Mesothelial cell of epicardium (in vitro differentiated cells): ENCODE measurements around the gene SETD5. TPM values are rescaled to one million over a fixed set of nuclear protein-coding genes. Genes with fewer than 3 reads are reported as not detected.

Experiments
- DNase-seq, 2 experiments: peaks; one replicate each; pipeline ENCODE4 v3.0.0; 2021; ENCODE audit warnings: low spot score in 2 of 2; ENCODE audit not compliant: unreplicated experiment in 2 of 2
- H3K27ac Mint-ChIP-seq: 2 replicates; pipeline ENCODE4 v1.8.0; 2021; ENCODE audit warnings: mixed read lengths
- H3K27me3 Mint-ChIP-seq: 2 replicates; pipeline ENCODE4 v1.8.0; 2021; ENCODE audit warnings: low read depth, mixed read lengths
- H3K36me3 Mint-ChIP-seq: 2 replicates; pipeline ENCODE4 v1.8.0; 2021; ENCODE audit warnings: mixed read lengths
- H3K4me1 Mint-ChIP-seq: 2 replicates; pipeline ENCODE4 v1.8.0; 2021; ENCODE audit warnings: mixed read lengths
- H3K4me3 Mint-ChIP-seq: 2 replicates; pipeline ENCODE4 v1.8.0; 2021; ENCODE audit warnings: mild to moderate bottlenecking, moderate library complexity, mixed read lengths
- H3K9me3 Mint-ChIP-seq: 2 replicates; pipeline ENCODE4 v1.8.0; 2021; ENCODE audit warnings: mixed read lengths
- total RNA-seq: library from RNA; stranded (reverse); gene quantifications from 3 replicates; pipeline ENCODE4 v1.2.1, GENCODE V29; 2021
- TF ChIP-seq, protein P1 (sequence below): fragments of 200-600 bp; sonication (generic); IDR thresholded peaks from one replicate; pipeline ENCODE4 v1.5.0; 2021; ENCODE audit warnings: antibody characterized with exemption; ENCODE audit not compliant: unreplicated experiment

Gene SETD5
- total RNA-seq, 1 donor from 2014 or later = 254 TPM

DNA sequence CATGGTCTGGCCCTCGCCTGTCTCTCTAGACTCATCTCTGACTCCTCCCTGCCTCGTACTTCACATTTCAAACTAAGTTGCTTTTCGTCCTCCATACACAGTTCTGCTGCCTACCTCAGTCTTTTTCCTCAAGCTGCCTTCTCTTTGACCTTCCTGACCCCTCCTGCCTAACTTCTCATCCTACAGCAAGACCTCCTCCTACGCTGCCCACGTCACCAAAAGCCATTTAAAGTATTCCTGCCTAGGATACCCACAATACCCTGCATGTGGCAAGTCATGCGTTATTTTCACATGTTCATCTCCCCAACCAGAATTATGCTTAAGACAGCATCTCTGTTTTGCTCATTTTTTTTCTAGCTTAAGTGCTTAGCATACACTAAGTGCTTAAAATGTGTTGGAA is 99.5 kb downstream of the SETD5 start:
- H3K4me1 Mint-ChIP-seq = peaks cover 7% of the 10 kb centered on the region
- no peaks in the 10 kb centered on the region for H3K9me3 Mint-ChIP-seq
- no peak overlapping the region for H3K27ac Mint-ChIP-seq
- DNase-seq = peak in 1 of 2 experiments; percentile 1
- no peaks in the 10 kb centered on the region for H3K36me3 Mint-ChIP-seq
- TF ChIP-seq, protein P1, sequence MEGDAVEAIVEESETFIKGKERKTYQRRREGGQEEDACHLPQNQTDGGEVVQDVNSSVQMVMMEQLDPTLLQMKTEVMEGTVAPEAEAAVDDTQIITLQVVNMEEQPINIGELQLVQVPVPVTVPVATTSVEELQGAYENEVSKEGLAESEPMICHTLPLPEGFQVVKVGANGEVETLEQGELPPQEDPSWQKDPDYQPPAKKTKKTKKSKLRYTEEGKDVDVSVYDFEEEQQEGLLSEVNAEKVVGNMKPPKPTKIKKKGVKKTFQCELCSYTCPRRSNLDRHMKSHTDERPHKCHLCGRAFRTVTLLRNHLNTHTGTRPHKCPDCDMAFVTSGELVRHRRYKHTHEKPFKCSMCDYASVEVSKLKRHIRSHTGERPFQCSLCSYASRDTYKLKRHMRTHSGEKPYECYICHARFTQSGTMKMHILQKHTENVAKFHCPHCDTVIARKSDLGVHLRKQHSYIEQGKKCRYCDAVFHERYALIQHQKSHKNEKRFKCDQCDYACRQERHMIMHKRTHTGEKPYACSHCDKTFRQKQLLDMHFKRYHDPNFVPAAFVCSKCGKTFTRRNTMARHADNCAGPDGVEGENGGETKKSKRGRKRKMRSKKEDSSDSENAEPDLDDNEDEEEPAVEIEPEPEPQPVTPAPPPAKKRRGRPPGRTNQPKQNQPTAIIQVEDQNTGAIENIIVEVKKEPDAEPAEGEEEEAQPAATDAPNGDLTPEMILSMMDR = no peak
- no peak overlapping the region for H3K4me3 Mint-ChIP-seq
- peaks cover 49% of the 10 kb centered on the region for H3K27me3 Mint-ChIP-seq

DNA sequence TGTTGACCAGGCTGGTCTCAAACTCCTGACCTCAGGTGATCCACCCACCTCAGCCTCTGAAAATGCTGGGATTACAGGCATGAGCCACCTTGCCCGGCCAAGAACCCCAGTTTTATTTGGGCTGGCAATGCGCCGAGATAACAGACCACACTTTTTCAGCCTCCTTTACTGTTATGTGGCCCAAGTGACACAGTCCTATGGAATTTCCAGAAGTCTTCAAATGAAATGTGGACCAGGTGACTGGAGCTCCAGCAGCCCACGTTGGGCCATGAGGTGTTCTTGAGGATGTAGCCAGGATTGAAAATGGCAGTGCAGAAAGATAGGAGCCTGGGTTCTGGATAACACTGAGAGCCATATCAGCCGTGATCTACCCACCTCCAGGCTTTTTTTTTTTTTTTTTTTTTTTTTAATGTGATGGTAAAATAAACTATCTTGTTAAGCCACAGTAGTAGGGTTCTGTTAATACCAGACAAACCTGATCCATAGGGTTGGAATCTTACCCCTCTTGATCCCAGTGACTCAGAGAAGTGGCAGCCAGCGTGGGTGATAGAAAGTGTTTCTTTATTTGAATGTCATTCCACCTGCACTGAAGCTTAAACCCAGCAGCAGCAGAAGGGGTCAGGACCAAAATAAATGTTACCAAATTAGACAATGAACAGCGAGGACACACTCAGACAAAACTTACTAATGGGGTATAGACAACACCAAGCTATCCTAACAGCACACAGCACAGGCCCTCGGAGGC is 100.6 kb downstream of the SETD5 start:
- TF ChIP-seq, protein P1 = no peak
- Mint-ChIP-seq H3K27me3 (peaks cover 56% of the 10 kb centered on the region), H3K4me3 (no peak overlapping the region), H3K36me3 (no peaks in the 10 kb centered on the region), H3K9me3 (no peaks in the 10 kb centered on the region), H3K27ac (no peak overlapping the region), H3K4me1 (peaks cover 7% of the 10 kb centered on the region)
- DNase-seq = no peak

DNA sequence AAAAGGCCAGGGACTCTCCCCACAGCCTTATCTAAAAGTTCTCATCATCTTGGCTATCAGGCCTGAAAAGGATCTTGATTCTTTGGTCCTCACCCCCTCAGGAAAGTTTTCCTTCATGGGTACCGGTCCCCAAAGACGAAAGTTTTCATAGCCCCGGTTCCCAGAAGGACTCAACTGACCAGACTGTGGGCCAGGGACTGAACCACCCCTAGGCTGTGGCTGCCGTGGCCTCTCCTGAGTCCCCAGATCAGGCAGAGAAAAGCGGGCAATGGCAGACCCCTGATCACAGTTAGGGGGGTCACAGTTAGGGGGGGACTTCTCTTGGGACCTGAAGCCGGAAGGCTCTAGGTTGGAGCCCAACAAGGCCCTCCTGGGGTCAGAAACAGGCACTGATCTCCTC is 101.4 kb downstream of the SETD5 start:
- TF ChIP-seq, protein P1 = no peak

DNA sequence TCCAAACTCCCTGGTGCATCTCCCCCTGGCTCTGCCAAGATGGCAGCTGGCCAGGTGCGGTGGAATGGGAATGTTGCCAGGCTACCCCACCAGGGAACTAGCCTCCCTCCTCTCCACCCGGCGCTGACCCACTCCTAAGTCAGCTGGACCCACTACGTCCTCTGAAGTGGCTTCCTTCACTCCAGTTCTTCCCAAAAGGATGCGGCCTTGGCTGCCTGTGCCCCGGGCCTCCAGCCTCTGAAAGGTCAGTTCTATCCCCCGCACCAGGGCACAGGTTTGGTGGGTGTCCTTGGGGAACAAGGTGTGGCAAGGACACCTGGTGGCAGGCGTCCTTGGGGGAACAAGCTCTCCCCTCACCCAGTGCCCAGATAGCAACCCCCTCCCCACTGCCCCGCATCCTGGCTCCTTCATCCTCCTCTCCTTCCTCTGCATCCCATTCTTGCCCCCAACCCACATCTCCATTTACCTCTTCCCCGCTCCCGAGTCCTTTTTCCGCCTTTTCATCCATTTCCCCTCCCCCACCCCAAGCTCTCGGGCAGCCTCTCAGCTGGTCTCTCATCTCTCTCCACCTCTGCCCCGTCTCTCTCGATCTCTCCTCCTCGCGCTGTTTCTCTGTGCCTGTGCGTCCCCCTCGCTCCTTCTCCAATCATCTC is 102.2 kb downstream of the SETD5 start:
- no peaks in the 10 kb centered on the region for H3K9me3 Mint-ChIP-seq
- TF ChIP-seq, protein P1 = no peak
- no peak overlapping the region for H3K27ac Mint-ChIP-seq
- peaks cover 59% of the 10 kb centered on the region for H3K27me3 Mint-ChIP-seq
- peak overlapping the region; percentile 40 for H3K4me3 Mint-ChIP-seq
- H3K4me1 Mint-ChIP-seq = peaks cover 7% of the 10 kb centered on the region
- no peak for DNase-seq
- no peaks in the 10 kb centered on the region for H3K36me3 Mint-ChIP-seq

More for the DNA sequence above, 101.4 kb downstream of the SETD5 start:
- Mint-ChIP-seq H3K27me3 (peaks cover 59% of the 10 kb centered on the region), H3K9me3 (no peaks in the 10 kb centered on the region), H3K4me1 (peaks cover 7% of the 10 kb centered on the region), H3K36me3 (no peaks in the 10 kb centered on the region), H3K4me3 (no peak overlapping the region), H3K27ac (no peak overlapping the region)
- DNase-seq = no peak

DNA sequence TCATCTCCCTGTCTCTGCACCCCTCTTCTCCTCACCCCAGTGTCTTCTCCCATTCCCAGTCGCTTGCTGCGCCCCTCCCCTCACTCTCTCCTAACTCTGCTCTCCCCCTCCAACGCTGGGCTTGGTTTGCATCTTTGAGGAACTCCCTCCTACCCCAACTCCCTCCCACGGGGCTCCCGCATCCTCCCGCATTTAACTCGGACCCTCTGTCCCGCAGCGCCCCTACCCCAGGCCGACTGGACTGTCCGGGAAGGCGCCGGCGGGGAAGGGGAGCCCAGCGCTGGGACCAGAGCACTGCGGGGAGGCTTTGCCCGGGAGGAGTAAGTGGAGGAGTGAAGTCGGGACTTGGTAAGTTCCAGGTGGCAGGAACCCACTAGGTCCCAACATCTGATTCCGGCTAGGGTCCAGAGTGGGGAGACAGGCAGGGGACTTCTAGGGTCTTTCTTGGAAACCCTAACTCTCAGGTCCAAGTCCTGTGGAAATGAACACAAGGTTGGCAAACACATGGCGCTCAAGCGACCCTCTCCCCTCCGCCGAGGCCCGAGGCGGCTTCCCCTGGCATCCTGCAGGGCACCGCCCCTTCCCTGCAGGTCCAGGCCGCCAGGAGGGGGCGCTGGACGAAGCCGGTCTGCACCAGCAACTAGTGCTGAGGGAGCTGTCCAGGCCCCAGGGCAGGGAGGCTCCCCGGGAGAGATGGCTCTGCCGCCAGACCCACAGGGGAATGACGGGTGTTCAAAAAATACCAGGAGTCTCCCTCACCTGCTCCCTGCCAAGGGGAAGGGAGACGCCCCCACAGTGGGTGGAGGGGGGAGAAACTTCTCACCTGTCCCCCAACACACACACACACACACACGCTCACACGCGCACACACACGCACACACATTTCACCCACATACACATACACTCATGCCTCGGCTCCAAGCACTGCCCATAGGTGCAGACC is 103.0 kb downstream of the SETD5 start:
- peaks cover 64% of the 10 kb centered on the region for H3K27me3 Mint-ChIP-seq
- H3K9me3 Mint-ChIP-seq = no peaks in the 10 kb centered on the region
- no peaks in the 10 kb centered on the region for H3K36me3 Mint-ChIP-seq
- peak; percentile 64 to 84 for DNase-seq
- no peak overlapping the region for H3K27ac Mint-ChIP-seq
- H3K4me3 Mint-ChIP-seq = peak overlapping the region; percentile 40
- TF ChIP-seq, protein P1 = peak; percentile 49
- H3K4me1 Mint-ChIP-seq = peaks cover 7% of the 10 kb centered on the region
